PC-3 (cell line): Measurements from ENCODE around the gene POLR2M. TPM values are rescaled to one million over a fixed set of nuclear protein-coding genes. Genes with fewer than 3 reads are reported as not detected.

ENCODE experiments used
- ATAC-seq: fragments of 200-7000 bp; cut with Tn5 transposase; 2 replicates; pipeline ENCODE4 v1.9.1; 2020; ENCODE audit warnings: mild to moderate bottlenecking, moderate library complexity
- BruUV-seq: library from RNA; stranded (reverse); fragments of 400-500 nt; replicated peaks from 2 replicates; lab custom pipeline; 2021; lab: Mats Ljungman, UMichigan
- CTCF ChIA-PET: fragments of 300-600 bp; sonication (Branson Sonifier 250); formaldehyde crosslinking; loops from one replicate; lab custom pipeline; 2022; ENCODE audit warnings: antibody characterized with exemption; lab: Charles Lee
- POLR2A ChIA-PET: fragments of 300-600 bp; sonication (Branson Sonifier 250); formaldehyde crosslinking; loops from one replicate; lab custom pipeline; 2022; ENCODE audit warnings: antibody characterized with exemption; ENCODE audit not compliant: unreplicated experiment; lab: Charles Lee
- DNase-seq: peaks from one replicate; pipeline ENCODE4 v3.0.0-alpha.2; 2015
- H2AFZ ChIP-seq: fragments of 300-600 bp; sonication (generic); 2 replicates; pipeline ENCODE4 v1.6.0; 2016; ENCODE audit warnings: antibody characterized with exemption, low read length
- H3F3A ChIP-seq: fragments of 300-600 bp; sonication (generic); one replicate; pipeline ENCODE4 v1.6.0; 2017; ENCODE audit warnings: antibody characterized with exemption, low read length, control low read depth, mild to moderate bottlenecking; ENCODE audit not compliant: unreplicated experiment
- H3K27ac ChIP-seq: fragments of 300-600 bp; sonication (generic); 2 replicates; pipeline ENCODE4 v1.5.1; 2016; ENCODE audit warnings: mild to moderate bottlenecking, low read length
- H3K27me3 ChIP-seq: fragments of 300-600 bp; sonication (generic); 2 replicates; pipeline ENCODE4 v1.6.1; 2016; ENCODE audit warnings: low read length, mixed read lengths
- H3K36me3 ChIP-seq: fragments of 300-600 bp; sonication (generic); 2 replicates; pipeline ENCODE4 v1.6.1; 2016; ENCODE audit warnings: low read depth, mixed run types, low read length, mixed read lengths
- H3K4me1 ChIP-seq: fragments of 300-600 bp; sonication (generic); 2 replicates; pipeline ENCODE4 v1.5.1; 2016; ENCODE audit warnings: low read length; ENCODE audit not compliant: insufficient read depth
- H3K4me2 ChIP-seq: fragments of 300-600 bp; sonication (generic); 2 replicates; pipeline ENCODE4 v1.6.0; 2016; ENCODE audit warnings: low read length
- H3K4me3 ChIP-seq: fragments of 300-600 bp; sonication (generic); 2 replicates; pipeline ENCODE4 v1.5.1; 2016; ENCODE audit warnings: mild to moderate bottlenecking, low read length, mixed read lengths
- H3K79me2 ChIP-seq: fragments of 300-600 bp; sonication (generic); 2 replicates; pipeline ENCODE4 v1.6.1; 2017; ENCODE audit warnings: low read length, mixed read lengths
- H3K9ac ChIP-seq: fragments of 300-600 bp; sonication (generic); 2 replicates; pipeline ENCODE4 v1.6.0; 2016; ENCODE audit warnings: mild to moderate bottlenecking, low read length
- H3K9me2 ChIP-seq: fragments of 300-600 bp; sonication (generic); replicated peaks from 2 replicates; pipeline ENCODE4 v1.6.1; 2016; ENCODE audit warnings: mixed run types, low read length, mixed read lengths
- H3K9me3 ChIP-seq: fragments of 300-600 bp; sonication (generic); 2 replicates; pipeline ENCODE4 v1.6.1; 2016; ENCODE audit warnings: low read length, mixed read lengths
- H4K20me1 ChIP-seq: fragments of 300-600 bp; sonication (generic); 2 replicates; pipeline ENCODE4 v1.6.1; 2016; ENCODE audit warnings: low read length, mixed read lengths
- EZH2 ChIP-seq: fragments of 300-600 bp; sonication (generic); IDR thresholded peaks from one replicate; pipeline ENCODE4 v1.6.1; 2017; ENCODE audit warnings: antibody characterized with exemption, mild to moderate bottlenecking, low read length; ENCODE audit not compliant: unreplicated experiment
- EZH2phosphoT487 ChIP-seq: fragments of 300-600 bp; sonication (generic); IDR thresholded peaks from 2 replicates; pipeline ENCODE4 v1.6.1; 2018; ENCODE audit warnings: mild to moderate bottlenecking, antibody characterized with exemption, low read length, borderline replicate concordance
- intact Hi-C: fragments of 100-400 bp; cut with micrococcal nuclease; formaldehyde crosslinking; loops from 2 replicates; pipeline ENCODE4 v1.9.0; 2023
- total RNA-seq: library from RNA; depleted of rRNA; stranded (reverse); fragments of >200 nt; gene quantifications from 2 replicates; pipeline ENCODE4 v1.2.3, GENCODE V29; 2014
- TF ChIP-seq, protein P1 (sequence below): fragments of 300-600 bp; sonication (generic); conservative IDR thresholded peaks from 2 replicates; pipeline ENCODE4 v1.5.1; 2017; ENCODE audit warnings: antibody characterized with exemption, low read depth, mild to moderate bottlenecking, low read length

The POLR2M gene
- total RNA-seq, 1 experiment from 2014 or later, result 487 TPM

DNA sequence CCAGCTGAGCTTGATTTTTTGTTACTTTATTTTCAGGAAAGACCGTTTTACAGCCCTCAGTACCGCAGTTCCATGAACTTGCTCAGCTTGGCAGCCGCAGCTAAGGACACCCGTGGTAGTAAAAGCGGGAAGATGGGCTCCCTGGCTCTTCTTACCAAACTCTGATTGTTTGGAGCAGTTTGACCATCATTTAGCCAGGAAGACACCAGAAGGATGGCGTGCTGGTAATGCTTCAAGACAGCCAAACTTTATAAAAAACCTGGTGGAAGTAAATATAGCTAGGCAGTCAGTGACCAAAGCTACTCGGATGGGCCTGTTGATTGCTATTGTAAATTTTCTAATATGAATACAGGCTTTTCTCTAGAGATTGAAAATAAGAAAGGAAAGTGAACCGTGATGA, 28.9 kb downstream of the POLR2M start:
- no peaks in the 10 kb centered on the region for H4K20me1 ChIP-seq
- DNase-seq (no peak), ATAC-seq (no peak)
- ChIA-PET CTCF (interaction anchor here (0.6 kb wide), 1 partner anchor 175 kb away, joined by 3 read pairs; no protein-coding TSS in a partner anchor), POLR2A (interaction anchor here (0.6 kb wide), 1 partner anchor 1156 kb away, joined by 4 read pairs; no protein-coding TSS in a partner anchor)
- TF ChIP-seq, protein P1, sequence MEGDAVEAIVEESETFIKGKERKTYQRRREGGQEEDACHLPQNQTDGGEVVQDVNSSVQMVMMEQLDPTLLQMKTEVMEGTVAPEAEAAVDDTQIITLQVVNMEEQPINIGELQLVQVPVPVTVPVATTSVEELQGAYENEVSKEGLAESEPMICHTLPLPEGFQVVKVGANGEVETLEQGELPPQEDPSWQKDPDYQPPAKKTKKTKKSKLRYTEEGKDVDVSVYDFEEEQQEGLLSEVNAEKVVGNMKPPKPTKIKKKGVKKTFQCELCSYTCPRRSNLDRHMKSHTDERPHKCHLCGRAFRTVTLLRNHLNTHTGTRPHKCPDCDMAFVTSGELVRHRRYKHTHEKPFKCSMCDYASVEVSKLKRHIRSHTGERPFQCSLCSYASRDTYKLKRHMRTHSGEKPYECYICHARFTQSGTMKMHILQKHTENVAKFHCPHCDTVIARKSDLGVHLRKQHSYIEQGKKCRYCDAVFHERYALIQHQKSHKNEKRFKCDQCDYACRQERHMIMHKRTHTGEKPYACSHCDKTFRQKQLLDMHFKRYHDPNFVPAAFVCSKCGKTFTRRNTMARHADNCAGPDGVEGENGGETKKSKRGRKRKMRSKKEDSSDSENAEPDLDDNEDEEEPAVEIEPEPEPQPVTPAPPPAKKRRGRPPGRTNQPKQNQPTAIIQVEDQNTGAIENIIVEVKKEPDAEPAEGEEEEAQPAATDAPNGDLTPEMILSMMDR, result no peak
- TF ChIP-seq EZH2 (no peak), EZH2phosphoT487 (no peak)
- H3F3A ChIP-seq, result no peaks in the 10 kb centered on the region
- H3K4me1 ChIP-seq, result peaks cover 4% of the 10 kb centered on the region; the same call in 1 of the 2 replicates
- no peak overlapping the region for H3K4me2 ChIP-seq
- no peaks in the 10 kb centered on the region for H3K9me2 ChIP-seq
- H3K27ac ChIP-seq, result no peak overlapping the region
- intact Hi-C loops, result no loop called here
- H2AFZ ChIP-seq, result no peak overlapping the region
- H3K27me3 ChIP-seq, result no peaks in the 10 kb centered on the region
- no peaks in the 10 kb centered on the region for H3K36me3 ChIP-seq
- H3K9me3 ChIP-seq, result no peaks in the 10 kb centered on the region
- H3K4me3 ChIP-seq, result no peak overlapping the region
- no peak overlapping the region for H3K9ac ChIP-seq
- no peaks in the 10 kb centered on the region for H3K79me2 ChIP-seq
- BruUV-seq, result no TSS peak

DNA sequence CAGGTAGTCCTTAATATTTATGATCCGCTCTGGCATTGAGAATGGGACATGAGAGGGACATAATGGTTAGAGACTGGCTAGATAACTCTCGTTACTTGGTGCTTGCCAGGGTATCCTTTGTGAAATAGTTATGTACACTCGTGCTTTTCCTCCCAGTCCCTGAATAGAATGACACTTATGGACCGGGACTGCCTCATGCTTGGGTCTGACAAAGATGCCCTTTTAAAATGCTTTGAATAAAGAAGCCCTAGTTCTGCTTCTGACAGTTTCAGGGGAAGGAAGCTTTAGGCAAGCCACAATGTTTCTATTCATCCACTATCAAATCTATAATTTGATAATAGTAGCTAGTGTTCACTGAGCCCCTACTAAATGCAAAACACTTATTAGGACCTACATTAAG, 29.4 kb downstream of the POLR2M start:
- H3K4me2 ChIP-seq, result no peak overlapping the region
- H3K27ac ChIP-seq, result no peak overlapping the region
- H3F3A ChIP-seq, result no peaks in the 10 kb centered on the region
- H3K27me3 ChIP-seq, result no peaks in the 10 kb centered on the region
- CTCF ChIA-PET, result no interaction called here
- no peaks in the 10 kb centered on the region for H3K36me3 ChIP-seq
- no peak for ATAC-seq
- BruUV-seq, result no TSS peak
- intact Hi-C loops, result no loop called here
- H2AFZ ChIP-seq, result no peak overlapping the region
- H3K79me2 ChIP-seq, result no peaks in the 10 kb centered on the region
- POLR2A ChIA-PET, result no interaction called here
- TF ChIP-seq EZH2phosphoT487, result no peak
- no peak overlapping the region for H3K9ac ChIP-seq
- no peak overlapping the region for H3K4me3 ChIP-seq
- no peak for DNase-seq
- H3K4me1 ChIP-seq, result peaks cover 4% of the 10 kb centered on the region; the same call in 1 of the 2 replicates
- no peaks in the 10 kb centered on the region for H3K9me3 ChIP-seq
- no peaks in the 10 kb centered on the region for H4K20me1 ChIP-seq
- no peaks in the 10 kb centered on the region for H3K9me2 ChIP-seq

DNA sequence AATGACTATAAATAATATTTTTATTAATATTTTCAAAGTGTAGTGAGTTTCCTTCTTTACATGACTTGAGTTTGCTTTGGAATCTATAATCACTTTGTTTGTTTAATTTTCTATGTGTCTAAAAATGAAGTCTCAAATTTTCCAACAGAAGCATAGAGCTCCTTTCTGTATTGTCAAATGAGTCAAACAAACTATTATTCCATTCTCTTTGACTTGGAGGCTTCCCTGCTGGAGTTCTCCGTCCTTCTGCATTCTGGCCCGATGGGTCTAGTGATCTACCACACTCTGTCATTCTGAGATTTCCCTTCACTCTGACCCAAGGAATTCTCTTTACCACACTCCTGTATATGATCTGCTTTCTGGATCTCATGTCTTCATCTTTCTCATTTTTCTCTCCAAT, 30.1 kb downstream of the POLR2M start:
- no peaks in the 10 kb centered on the region for H3K9me3 ChIP-seq
- no peak overlapping the region for H3K4me3 ChIP-seq
- no peaks in the 10 kb centered on the region for H3K36me3 ChIP-seq
- no peaks in the 10 kb centered on the region for H3K9me2 ChIP-seq
- H3K9ac ChIP-seq, result no peak overlapping the region
- H3K27me3 ChIP-seq, result no peaks in the 10 kb centered on the region
- TF ChIP-seq, protein P1, result no peak
- no peak for TF ChIP-seq EZH2
- no peak for TF ChIP-seq EZH2phosphoT487
- no peak overlapping the region for H2AFZ ChIP-seq
- no TSS peak for BruUV-seq
- H3F3A ChIP-seq, result no peaks in the 10 kb centered on the region
- no peaks in the 10 kb centered on the region for H4K20me1 ChIP-seq
- ATAC-seq (no peak), DNase-seq (no peak)
- ChIA-PET POLR2A (no interaction called here), CTCF (no interaction called here)
- H3K79me2 ChIP-seq, result no peaks in the 10 kb centered on the region
- no peak overlapping the region for H3K27ac ChIP-seq
- H3K4me1 ChIP-seq, result peaks cover 4% of the 10 kb centered on the region; the same call in 1 of the 2 replicates
- no peak overlapping the region for H3K4me2 ChIP-seq
- intact Hi-C loops, result no loop called here
